ENCODE data around the gene POLR1G. TPM values are rescaled to one million over a fixed set of nuclear protein-coding genes. Genes with fewer than 3 reads are reported as not detected.

The POLR1G gene
- total and polyA plus RNA-seq, 10 donors: 2.1 to 4.3 (median 3.1) TPM

- Histone ChIP-seq H3K4me3 (no peak overlapping the region), H3K36me3 (no peaks in the 10 kb centered on the region), H3K9me3 (no peaks in the 10 kb centered on the region), H3K27ac (peak overlapping the region in 3 of 8 donors; percentile 3 to 32 (median 31)), H3K4me1 (peaks cover 0 to 12% (median 2%) of the 10 kb centered on the region in 6 donors), H3K27me3 (replicated peaks in 1 of 7) (no peaks in the 10 kb centered on the region)
- 51 to 69% (median 64%) methylated on average over 10 to 13 of the region's 13 CpGs for WGBS, 5 donors
- no peak for DNase-seq
- TF ChIP-seq, protein P1, sequence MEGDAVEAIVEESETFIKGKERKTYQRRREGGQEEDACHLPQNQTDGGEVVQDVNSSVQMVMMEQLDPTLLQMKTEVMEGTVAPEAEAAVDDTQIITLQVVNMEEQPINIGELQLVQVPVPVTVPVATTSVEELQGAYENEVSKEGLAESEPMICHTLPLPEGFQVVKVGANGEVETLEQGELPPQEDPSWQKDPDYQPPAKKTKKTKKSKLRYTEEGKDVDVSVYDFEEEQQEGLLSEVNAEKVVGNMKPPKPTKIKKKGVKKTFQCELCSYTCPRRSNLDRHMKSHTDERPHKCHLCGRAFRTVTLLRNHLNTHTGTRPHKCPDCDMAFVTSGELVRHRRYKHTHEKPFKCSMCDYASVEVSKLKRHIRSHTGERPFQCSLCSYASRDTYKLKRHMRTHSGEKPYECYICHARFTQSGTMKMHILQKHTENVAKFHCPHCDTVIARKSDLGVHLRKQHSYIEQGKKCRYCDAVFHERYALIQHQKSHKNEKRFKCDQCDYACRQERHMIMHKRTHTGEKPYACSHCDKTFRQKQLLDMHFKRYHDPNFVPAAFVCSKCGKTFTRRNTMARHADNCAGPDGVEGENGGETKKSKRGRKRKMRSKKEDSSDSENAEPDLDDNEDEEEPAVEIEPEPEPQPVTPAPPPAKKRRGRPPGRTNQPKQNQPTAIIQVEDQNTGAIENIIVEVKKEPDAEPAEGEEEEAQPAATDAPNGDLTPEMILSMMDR (IDR thresholded peaks at IDR 0.05 in 8 of 11, conservative IDR thresholded peaks at IDR 0.05 in 3 of 11): no peak
- TF ChIP-seq POLR2A (IDR thresholded peaks at IDR 0.05) (no peak), POLR2AphosphoS5 (IDR thresholded peaks at IDR 0.05) (peak in 1 of 3 donors; percentile 19)
- intact Hi-C loops (cut with DNase I; ENCODE audit: low total_unique reads): no loop called here
Measured at GRCh38 chr19:45376045-45376724, 30.3 kb upstream of the POLR1G start.

- Histone ChIP-seq H3K27ac (no peak overlapping the region), H3K4me3 (no peak overlapping the region), H3K36me3 (no peaks in the 10 kb centered on the region), H3K27me3 (replicated peaks in 1 of 7) (peaks cover 3 to 19% (median 11%) of the 10 kb centered on the region in 7 donors), H3K9me3 (no peaks in the 10 kb centered on the region), H3K4me1 (peaks cover 0 to 9% (median 0%) of the 10 kb centered on the region in 6 donors)
- DNase-seq: no peak
- 64 to 100% (median 74%) methylated on average over 1 of the region's 1 CpG for WGBS, 5 donors
- TF ChIP-seq, protein P1 (IDR thresholded peaks at IDR 0.05 in 8 of 11, conservative IDR thresholded peaks at IDR 0.05 in 3 of 11): no peak
- no peak for TF ChIP-seq POLR2A (IDR thresholded peaks at IDR 0.05)
- no peak for TF ChIP-seq POLR2AphosphoS5 (IDR thresholded peaks at IDR 0.05)
- intact Hi-C loops (cut with DNase I; ENCODE audit: low total_unique reads): no loop called here
Measured at GRCh38 chr19:45380107-45380506, 26.3 kb upstream of the POLR1G start.

GRCh38 chr19:45382426-45382825, 24.0 kb upstream of the POLR1G start:
- H3K27me3 ChIP-seq (replicated peaks in 1 of 7): peaks cover 4 to 42% (median 31%) of the 10 kb centered on the region in 7 donors
- peaks cover 0 to 11% (median 2%) of the 10 kb centered on the region in 6 donors for H3K4me1 ChIP-seq
- H3K4me3 ChIP-seq: no peak overlapping the region
- WGBS, 5 donors: 81 to 90% (median 89%) methylated on average over 29 of the region's 29 CpGs
- H3K27ac ChIP-seq: no peak overlapping the region
- H3K9me3 ChIP-seq: no peaks in the 10 kb centered on the region
- H3K36me3 ChIP-seq: no peaks in the 10 kb centered on the region
- TF ChIP-seq POLR2A (IDR thresholded peaks at IDR 0.05) (no peak), POLR2AphosphoS5 (IDR thresholded peaks at IDR 0.05) (no peak)
- TF ChIP-seq, protein P1 (IDR thresholded peaks at IDR 0.05 in 8 of 11, conservative IDR thresholded peaks at IDR 0.05 in 3 of 11): no peak
- no peak for DNase-seq
- intact Hi-C loops (cut with DNase I; ENCODE audit: low total_unique reads): no loop called here

DNA sequence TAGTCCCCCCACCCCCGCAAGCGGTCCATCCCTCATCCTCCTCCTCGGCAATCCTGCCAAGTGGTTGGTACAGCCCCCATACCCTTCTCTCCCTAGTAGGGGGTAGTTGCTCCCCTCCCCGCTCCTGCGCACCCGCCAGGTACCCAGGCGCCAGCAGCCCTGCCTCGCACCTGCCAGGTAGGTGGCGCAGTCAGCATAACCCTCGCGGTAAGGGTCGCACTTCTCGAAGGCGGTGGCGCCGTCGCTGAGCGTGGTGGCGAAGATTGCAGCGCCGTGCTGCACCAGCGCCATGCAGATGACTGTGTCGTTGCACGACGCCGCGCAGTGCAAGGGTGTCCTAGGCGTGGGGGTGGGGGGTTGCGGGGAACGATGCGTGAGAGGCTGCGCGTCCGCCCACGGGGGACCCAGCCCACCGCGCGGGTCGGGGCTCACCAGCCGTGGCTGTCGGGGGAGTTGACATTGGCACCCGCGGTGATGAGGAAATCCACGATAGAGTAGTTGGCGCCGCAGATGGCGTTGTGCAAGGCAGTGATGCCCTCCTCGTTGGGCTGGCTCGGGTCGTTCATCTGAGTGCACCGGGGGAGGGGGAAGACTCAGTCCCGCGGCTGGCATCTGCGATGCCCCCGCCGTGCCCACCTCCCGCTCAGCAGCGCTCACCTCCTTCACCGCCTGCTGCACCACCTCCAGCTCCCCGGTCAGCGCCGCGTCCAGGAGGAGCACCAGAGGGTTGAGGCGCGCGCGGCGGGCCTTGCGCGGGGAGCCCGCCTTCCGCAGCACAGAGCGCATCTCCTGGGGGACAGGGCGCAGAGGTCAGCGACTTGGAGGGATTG, 20.8 kb upstream of the POLR1G start:
- H3K36me3 ChIP-seq: no peaks in the 10 kb centered on the region
- intact Hi-C loops (cut with DNase I; ENCODE audit: low total_unique reads): no loop called here
- no peak for DNase-seq
- peaks cover 4 to 47% (median 31%) of the 10 kb centered on the region in 7 donors for H3K27me3 ChIP-seq (replicated peaks in 1 of 7)
- 11 to 17% (median 13%) methylated on average over 45 to 75 of the region's 75 CpGs for WGBS, 5 donors
- H3K27ac ChIP-seq: no peak overlapping the region
- no peaks in the 10 kb centered on the region for H3K9me3 ChIP-seq
- TF ChIP-seq, protein P1 (IDR thresholded peaks at IDR 0.05 in 8 of 11, conservative IDR thresholded peaks at IDR 0.05 in 3 of 11): no peak
- no peak for TF ChIP-seq POLR2A (IDR thresholded peaks at IDR 0.05)
- TF ChIP-seq POLR2AphosphoS5 (IDR thresholded peaks at IDR 0.05): peak in 1 of 3 donors; percentile 48
- H3K4me3 ChIP-seq: peak overlapping the region in 1 of 8 donors; percentile 17
- peaks cover 0 to 11% (median 2%) of the 10 kb centered on the region in 6 donors for H3K4me1 ChIP-seq

Data from spleen (tissue), 11 donors.